ENCODE results near the gene GMPR.

The GMPR gene

DNA sequence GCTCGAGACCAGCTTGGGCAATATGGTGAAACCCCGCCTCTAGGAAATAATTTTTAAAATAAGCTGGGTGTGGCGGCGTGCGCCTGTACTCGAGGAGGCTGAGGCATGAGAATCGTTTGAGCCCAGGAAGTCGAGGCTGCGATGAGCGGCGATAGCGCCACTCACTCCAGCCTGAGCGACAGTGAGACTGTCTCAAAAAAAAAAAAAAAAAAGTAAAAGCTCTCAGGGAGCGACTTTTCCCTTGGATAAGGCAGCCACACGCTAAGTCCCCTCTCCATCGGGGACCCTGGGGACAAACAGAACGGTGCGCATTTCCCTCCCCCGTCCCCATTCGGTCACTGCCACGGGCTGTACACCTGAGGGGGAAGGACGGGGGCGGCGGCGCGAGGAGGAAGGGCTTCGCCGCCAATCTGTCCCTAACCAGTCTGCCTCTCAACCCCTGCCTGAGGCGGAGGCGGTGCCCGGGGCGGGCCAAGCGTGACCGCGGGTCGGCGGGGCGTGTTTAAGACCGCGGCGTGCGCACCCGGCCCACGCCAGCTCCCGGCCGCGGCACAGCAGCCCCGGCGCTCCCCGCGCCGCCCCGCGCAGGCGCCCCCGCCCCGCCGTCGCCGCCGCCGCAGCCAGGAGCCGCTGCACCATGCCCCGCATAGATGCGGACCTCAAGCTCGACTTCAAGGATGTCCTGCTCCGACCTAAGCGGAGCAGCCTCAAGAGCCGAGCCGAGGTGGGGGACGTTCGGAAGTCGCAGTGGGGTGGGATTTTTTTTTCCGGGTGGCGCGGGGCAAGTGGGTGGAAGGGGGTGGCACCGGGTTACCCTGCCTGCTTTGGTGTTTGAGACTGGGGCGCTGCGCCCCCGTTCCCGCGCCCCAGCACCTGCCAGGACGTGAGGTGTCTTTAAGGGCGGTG lies at the start of gene GMPR:
Gene GMPR (plus strand): TSS at position 531 of the 906 bp plus-strand sequence. CDS start 107 bp downstream, at position 638.
- peak; percentile 44 to 64 (median 45) for DNase-seq (ENCODE audit: low read depth in 3 of 3)

GRCh38 chr6:16190214-16190613 lies 48.2 kb upstream of the GMPR start:
- no peak for DNase-seq (ENCODE audit: low read depth in 3 of 3)

DNA sequence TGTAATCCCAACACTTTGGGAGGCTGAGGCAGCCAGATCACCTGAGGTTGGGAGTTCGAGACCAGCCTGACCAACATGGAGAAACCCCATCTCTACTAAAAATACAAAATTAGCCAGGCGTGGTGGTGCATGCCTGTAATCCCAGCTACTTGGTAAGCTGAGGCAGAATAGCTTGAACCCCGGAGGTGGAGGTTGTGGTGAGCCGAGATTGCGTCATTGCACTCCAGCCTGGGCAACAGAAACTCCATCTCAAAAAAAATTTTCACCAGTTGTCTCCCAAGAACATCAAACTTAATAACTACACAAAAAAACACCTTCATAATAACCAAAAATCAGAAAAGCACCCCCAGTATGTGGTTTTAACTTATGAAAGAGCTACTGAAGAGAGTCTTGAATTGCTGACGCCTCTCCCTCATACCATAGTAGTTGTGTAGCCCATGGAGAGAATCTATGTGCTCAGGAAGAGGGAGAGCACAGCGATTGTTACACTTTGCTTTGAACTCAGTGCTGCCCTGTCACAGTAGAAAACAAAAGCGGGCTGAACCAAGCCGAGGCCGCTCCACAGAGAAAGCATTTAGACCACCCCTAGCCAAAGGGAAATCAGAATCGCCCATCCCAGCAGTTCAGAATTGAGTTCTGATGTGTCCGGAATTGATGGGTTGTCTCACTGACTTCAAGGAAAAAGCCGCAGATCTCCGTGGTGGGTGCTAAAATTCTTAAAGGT lies 42.0 kb upstream of the GMPR start:
- DNase-seq (ENCODE audit: low read depth in 3 of 3): no peak

DNA sequence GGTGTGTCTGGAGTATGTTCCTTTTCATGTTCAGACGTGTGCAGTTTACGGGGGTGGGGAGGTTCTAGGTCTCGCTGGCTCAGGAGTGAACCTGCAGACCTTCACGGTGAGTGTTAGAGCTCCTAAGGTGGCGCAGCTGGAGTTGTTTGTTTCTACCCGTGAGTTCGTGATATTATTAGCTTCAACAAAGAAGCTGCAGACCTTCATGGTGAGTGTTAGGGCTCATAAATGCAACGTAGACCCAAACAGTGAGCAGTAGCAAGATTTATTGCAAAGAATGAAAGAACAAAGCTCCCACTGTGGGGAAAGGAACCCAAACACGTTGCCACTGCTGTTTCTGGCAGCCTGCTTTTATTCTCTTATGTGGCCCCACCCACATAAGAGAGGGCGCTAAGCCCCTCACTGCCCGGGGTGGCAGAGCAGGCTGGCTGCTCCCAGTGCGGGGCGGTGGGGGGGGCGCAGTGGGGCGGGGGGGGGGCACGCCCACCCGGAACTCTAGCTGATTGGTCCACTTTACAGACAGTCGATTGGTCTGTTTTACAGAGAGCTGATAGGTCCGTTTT lies 41.3 kb upstream of the GMPR start:
- no peak for DNase-seq (ENCODE audit: low read depth in 3 of 3)

- DNase-seq (ENCODE audit: low read depth in 3 of 3): no peak
Observed at GRCh38 chr6:16198061-16198705, 40.2 kb upstream of the GMPR start.

DNA sequence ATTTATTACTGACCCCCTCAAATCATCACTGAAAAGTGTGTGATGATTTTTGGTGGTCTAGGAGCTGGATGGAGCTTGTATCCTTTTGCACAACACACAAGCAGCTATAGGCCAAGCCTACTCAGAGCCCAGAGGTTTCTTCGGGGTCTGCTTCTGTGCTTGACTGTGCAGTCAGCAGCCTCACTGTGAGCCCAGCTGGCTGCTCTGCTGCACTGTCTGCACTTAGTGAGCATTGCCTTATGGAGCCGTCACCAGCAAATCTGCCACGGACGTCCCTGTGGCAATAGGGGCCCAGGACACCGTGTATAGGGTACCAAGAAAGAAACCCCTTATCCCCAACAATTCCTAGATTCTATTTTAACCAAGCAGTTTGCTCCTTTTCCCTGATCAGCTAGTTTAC lies 38.6 kb upstream of the GMPR start:
- no peak for DNase-seq (ENCODE audit: low read depth in 3 of 3)

DNA sequence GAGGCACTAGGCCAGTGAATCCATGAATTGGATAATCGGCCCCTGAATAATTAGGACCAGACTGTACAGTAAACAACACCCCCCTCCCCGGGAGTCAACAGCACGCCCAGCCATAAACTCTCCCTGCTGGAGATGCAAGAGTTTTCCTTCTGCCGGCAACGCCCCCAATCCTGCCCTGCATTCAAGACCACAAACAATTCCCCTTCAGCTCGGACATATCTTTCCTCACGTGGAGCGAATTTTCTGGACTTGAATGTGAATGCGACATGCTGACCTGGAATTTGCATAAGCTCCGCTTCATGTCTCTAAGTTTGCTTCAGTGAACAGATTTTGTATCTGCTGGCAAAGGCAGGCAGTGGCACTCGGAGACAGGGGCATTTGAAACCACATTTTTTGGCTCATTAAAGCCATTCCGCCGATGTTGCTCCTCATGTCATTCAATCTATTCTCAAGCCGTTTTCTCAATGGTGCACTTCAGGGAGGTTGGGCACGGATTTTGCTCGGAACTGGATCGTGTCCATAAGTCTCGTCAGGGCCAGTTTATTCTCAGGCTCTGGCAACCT lies 38.0 kb upstream of the GMPR start:
- DNase-seq (ENCODE audit: low read depth in 3 of 3): no peak

DNA sequence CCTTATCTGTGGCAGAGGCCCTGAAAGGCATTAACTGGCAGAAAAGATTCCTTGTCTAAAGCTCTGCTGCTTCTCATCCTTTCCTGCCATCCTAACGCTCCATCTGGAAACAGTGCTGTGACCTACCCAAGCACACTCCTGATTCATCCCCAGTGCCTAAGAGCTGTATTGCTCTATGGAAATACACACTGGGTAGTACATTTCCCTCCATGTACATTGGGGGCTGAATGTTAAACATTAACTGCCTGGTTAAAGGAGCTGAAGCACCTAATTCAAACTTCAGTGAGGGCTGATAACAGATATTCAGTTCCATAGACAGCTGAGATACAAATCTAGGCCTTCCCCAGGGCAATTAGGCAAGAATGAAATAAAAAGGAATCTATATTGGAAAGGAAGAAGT lies 36.7 kb upstream of the GMPR start:
- DNase-seq (ENCODE audit: low read depth in 3 of 3): no peak

GRCh38 chr6:16204653-16205376 lies 33.6 kb upstream of the GMPR start:
- DNase-seq (ENCODE audit: low read depth in 3 of 3): no peak

DNA sequence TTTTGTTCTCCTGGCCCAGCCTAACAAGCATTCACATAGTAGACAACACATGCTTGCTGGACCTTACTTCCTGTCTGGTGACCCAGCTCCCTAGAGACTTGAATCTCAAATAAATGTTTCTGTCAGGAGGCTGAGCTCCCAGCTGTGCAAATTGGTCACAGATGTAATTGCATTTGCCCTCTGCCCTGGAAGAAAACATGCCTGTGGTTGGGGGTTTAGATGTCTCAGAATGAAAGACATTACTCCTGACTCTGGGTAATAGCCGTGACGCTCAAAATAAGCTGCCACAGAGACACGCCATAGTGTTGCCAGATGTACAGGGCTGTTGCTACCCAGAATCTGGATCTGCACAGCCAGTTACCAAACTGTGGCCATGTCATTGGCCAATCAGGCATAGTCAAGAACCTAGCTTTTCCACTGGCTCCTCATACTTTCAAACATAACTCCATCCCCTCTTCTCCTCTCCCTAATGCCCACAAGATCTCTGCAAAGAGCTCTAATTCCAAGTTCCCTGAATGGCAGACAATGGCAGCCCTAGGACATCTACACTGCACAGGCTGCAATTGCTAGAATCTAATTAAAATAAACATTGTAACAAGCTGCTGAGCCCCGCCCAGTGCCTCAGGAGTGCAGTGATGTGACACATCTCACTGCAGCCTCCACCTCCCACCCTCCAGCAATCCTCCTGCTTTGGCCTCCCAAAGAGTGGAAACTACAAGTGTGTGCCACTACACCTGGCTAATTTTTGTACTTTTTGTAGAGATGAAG lies 32.8 kb upstream of the GMPR start:
- no peak for DNase-seq (ENCODE audit: low read depth in 3 of 3)

DNA sequence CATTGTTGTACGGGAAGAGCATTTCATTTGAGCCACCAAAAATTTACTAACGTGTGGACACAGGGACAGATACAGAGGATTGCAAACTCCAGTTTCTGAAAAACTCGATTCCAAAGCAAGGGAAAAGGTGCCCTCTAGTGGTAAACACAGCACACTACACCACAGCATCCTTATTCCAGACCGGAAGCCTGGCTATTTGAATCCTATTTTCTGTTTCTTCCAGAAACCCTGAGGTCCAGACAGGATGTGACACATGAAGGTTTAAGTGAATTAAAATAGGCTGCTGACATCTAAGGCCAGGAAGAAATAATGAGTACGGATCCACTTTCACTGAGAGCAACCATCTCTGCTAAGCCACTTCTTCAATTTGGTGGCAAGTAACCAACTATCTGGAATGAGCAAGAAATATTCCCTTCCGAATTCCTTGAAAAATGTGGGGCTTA lies 31.8 kb upstream of the GMPR start:
- peak in 1 of 3 experiments; percentile 12 for DNase-seq (ENCODE audit: low read depth in 3 of 3)

DNA sequence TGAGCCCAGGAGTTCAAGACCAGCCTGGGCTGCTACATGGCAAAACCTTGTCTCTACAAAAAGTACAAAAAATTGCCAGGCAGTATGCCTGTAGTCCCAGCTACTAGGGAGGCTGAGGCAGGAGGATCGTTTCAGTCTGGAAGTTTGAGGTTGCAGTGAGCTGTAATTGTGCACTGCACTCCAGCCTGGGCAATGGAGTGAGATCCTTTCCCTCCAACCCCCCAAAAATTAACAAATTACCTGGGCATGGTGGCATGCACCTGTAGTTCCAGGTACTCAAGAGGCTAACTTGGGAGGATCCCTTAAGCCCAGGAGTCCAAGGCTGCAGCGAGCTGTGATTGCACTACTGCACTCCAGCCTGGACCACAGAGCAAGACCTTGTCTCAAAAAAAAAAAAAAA lies 29.4 kb upstream of the GMPR start:
- no peak for DNase-seq (ENCODE audit: low read depth in 3 of 3)

DNA sequence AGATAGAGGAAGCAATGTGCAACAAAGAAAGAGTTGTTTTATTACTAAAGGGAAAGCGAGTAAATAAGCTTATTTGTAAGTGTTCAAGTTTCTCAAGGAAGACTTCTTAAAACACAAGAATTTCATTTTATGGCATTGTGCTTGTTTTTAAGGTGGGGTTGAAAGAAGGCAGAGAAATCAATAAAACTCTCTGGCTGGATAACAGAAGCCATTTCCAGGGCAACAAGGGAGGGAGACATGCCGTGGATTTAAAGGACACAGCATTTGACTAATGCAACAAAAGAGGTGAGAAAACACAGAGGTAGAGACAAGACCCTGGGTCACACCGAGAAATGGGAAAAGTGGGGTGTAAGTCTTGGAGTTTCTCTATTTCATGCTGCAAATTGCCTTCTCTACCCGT lies 28.8 kb upstream of the GMPR start:
- no peak for DNase-seq (ENCODE audit: low read depth in 3 of 3)

GRCh38 chr6:16212276-16212675 lies 26.1 kb upstream of the GMPR start:
- no peak for DNase-seq (ENCODE audit: low read depth in 3 of 3)

DNA sequence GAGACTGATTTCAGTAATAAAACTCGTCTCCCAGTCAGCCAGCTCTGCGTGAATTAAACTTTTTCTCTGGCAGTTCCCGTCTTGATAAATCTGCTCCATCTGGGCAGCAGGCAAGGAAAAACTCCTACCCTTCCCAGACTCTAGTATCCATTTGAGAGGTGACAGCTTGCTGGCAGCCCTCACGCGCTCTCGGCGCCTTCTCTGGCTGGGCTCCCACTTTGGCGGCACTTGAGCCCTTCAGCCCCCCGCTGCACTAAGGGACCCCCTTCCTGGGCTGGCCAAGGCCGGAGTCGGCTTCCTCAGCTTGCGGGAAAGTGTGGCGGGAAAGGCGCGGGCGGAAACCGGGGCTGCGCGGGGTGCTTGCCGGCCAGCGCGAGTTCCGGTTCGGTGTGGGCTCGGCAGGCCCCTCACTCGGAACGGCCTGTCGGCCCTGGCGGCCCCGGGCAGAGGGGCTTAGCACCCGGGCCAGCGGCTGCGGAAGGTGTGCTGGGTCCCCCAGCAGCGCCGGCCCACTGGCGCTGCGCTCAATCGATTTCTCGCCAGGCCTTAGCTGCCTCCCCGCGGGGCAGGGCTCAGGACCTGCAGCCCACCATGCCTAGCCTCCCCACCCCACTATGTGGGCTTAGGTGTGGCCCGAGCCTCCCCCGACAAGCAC lies 21.8 kb upstream of the GMPR start:
- DNase-seq (ENCODE audit: low read depth in 3 of 3): no peak

DNA sequence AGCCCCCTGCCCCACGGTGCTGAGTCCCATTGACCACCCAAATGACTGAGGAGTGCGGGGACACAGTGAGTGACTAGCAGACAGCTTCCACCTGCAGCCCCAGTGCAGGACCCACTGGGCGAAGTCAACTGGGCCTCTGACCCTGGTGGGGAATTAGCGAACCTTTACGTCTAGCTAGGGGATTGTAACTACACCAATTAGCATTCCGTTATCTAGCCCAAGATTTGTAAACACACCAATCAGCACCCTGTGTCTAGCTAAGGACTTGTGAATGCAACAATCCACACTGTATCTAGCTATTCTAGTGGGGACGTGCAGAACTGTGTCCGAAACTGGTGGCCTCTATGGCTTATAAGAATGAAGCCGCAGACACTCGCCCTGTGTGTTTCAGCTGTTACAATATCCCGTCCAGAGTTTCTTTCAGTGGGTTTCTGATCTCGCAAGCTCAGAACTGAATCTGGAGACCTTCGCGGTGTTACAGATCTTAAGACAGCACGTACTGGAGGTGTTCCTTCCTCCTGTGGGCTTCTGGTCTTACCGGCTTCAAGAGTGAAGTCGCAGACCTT lies 21.1 kb upstream of the GMPR start:
- no peak for DNase-seq (ENCODE audit: low read depth in 3 of 3)

DNA sequence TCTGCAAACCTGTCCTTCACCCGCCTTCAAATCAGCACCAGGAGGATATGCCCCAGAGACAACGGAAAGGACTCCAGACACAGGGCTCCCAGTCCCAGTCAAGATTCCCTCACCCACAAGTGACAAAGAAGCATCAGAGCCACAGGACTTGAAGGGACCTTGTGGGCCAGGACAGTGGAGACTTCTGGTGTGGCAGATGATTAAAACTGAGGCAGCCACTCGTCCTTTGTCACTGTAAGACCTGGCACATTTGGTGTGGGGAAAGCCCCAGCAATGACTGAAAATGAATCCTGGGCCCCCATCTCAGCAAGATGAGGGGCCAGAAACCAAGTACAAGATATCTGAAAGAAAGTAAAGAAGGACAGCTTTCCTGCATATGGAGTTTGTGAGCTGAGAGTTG lies 15.6 kb upstream of the GMPR start:
- DNase-seq (ENCODE audit: low read depth in 3 of 3): no peak

GRCh38 chr6:16223362-16223761 lies 15.0 kb upstream of the GMPR start:
- no peak for DNase-seq (ENCODE audit: low read depth in 3 of 3)

DNA sequence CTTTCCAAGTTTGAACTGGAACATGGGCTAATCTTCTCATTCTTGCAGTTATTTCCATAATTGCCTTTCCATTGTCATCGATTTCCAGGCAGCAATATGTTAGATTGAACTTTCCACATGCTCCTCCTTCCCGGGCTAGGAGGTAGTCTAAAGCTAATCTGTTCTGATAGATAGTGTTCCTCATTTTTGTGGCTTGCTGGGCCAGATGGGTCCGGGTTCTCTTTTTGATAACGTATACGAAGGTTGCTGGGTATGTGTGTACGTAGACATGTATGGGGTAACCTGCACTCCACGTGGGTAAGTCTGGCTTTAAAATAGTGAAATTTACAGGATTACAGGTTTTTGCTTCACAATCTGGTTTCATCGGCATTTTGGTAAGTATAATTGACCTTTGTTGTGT lies 14.0 kb upstream of the GMPR start:
- no peak for DNase-seq (ENCODE audit: low read depth in 3 of 3)
